Muscle of leg (tissue), 11 donors: ENCODE data around the gene NEK1. TPM values are rescaled to one million over a fixed set of nuclear protein-coding genes. Genes with fewer than 3 reads are reported as not detected.
"Not testable (repeated sequence)": the region's sequence is repeated elsewhere in the genome, so short reads cannot be mapped to it uniquely, and the experiment has no call there.

Experiments
- DNase-seq: peaks from one replicate; pipeline ENCODE4 v3.0.0; 2013
- H3K27ac ChIP-seq: one replicate; pipeline ENCODE4 v1.5.1; 2013; ENCODE audit warnings: mild to moderate bottlenecking, low read length, control low read depth
- H3K27me3 ChIP-seq: one replicate; pipeline ENCODE4 v1.6.1; 2013; ENCODE audit warnings: low read length; ENCODE audit not compliant: control insufficient read depth, insufficient read depth
- H3K36me3 ChIP-seq: one replicate; pipeline ENCODE4 v1.6.1; 2013; ENCODE audit warnings: low read length; ENCODE audit not compliant: control insufficient read depth, insufficient read depth
- H3K4me1 ChIP-seq: one replicate; pipeline ENCODE4 v1.6.1; 2013; ENCODE audit warnings: low read length; ENCODE audit not compliant: control insufficient read depth, insufficient read depth
- H3K4me3 ChIP-seq: one replicate; pipeline ENCODE4 v1.5.1; 2013; ENCODE audit warnings: low read length, control low read depth
- H3K9me3 ChIP-seq: replicated peaks from 2 replicates; pipeline ENCODE4 v1.6.1; 2013; ENCODE audit warnings: low read depth, low read length; ENCODE audit not compliant: control insufficient read depth
- WGBS: methylation state at CpG from one replicate; pipeline ENCODE4 v1.1.5; 2013; ENCODE audit warnings: missing lambda C conversion rate; ENCODE audit not compliant: insufficient coverage; 5-methylcytosine and 5-hydroxymethylcytosine counted together
- polyA plus RNA-seq, 8 donors: library from polyadenylated mRNA; unstranded; fragments of 120-200 nt; gene quantifications; one replicate each; pipeline versions ENCODE4 v1.2.1 to v1.2.3, GENCODE V29; 2013; ENCODE audit warnings: inconsistent platforms in 1 of 8, low replicate concordance in 1 of 8; ENCODE audit not compliant: insufficient read length in 8 of 8, insufficient read depth in 1 of 8
- total RNA-seq: library from RNA; stranded (reverse); fragments of 120-200 nt; gene quantifications from one replicate; pipeline ENCODE4 v1.2.4, GENCODE V29; 2013

NEK1 gene
- total and polyA plus RNA-seq, 9 donors: 9.6 to 14.7 (median 11.8) TPM

- H3K4me1 ChIP-seq: no peaks in the 10 kb centered on the region
- no peaks in the 10 kb centered on the region for H3K27me3 ChIP-seq
- no peak for DNase-seq
- peaks cover 2% of the 10 kb centered on the region for H3K36me3 ChIP-seq
- WGBS: no CpG with 5 or more reads among the region's 2 CpGs
- no peak overlapping the region for H3K27ac ChIP-seq
- H3K4me3 ChIP-seq: no peak overlapping the region
- H3K9me3 ChIP-seq: peaks cover 5% of the 10 kb centered on the region
These were observed 105.5 kb downstream of the NEK1 start for GRCh38 chr4:169506903-169507302.

DNA sequence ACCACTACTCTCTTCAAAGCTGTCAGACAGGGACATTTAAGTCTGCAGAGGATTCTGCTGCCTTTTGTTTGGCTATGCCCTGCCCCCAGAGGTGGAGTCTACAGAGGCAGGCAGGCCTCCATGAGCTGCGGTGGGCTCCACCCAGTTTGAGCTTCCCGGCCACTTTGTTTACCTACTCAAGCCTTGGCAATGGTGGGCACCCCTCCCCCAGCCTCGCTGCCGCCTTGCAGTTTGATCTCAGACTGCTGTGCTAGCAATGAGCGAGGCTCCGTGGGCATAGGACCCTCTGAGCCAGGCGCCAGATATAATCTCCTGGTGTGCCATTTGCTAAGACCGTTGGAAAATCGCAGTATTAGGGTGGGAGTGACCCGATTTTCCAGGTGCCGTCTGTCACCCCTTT is 112.5 kb downstream of the NEK1 start:
- H3K36me3 ChIP-seq, H3K27ac ChIP-seq, DNase-seq, H3K27me3 ChIP-seq, H3K4me1 ChIP-seq, H3K4me3 ChIP-seq: not testable (repeated sequence)
- H3K9me3 ChIP-seq: peaks cover 16% of the 10 kb centered on the region
- 94% methylated on average over 9 of the region's 11 CpGs for WGBS

DNA sequence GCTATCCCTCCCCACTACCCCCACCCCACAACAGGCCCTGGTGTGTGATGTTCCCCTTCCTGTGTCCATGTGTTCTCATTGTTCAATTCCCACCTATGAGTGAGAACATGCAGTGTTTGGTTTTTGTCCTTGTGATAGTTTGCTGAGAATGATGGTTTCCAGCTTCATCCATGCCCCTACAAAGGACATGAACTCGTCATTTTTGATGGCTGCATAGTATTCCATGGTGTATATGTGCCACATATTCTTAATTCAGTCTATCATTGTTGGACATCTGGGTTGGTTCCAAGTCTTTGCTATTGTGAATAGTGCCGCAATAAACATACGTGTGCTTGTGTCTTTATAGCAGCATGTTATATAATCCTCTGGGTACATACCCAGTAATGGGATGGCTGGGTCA is 118.1 kb downstream of the NEK1 start:
- WGBS: no CpG with 5 or more reads among the region's 3 CpGs
- not testable (repeated sequence) for H3K27me3 ChIP-seq, DNase-seq, H3K9me3 ChIP-seq, H3K36me3 ChIP-seq, H3K4me3 ChIP-seq, H3K4me1 ChIP-seq, H3K27ac ChIP-seq

- no CpG with 5 or more reads among the region's 2 CpGs for WGBS
- Histone ChIP-seq H3K4me1 (no peaks in the 10 kb centered on the region), H3K27me3 (no peaks in the 10 kb centered on the region), H3K9me3 (peaks cover 7% of the 10 kb centered on the region), H3K27ac (no peak overlapping the region), H3K36me3 (peaks cover 9% of the 10 kb centered on the region), H3K4me3 (no peak overlapping the region)
- no peak for DNase-seq
These were observed 119.2 kb downstream of the NEK1 start for GRCh38 chr4:169493164-169493524.

GRCh38 chr4:169492436-169493163 is 119.8 kb downstream of the NEK1 start:
- H3K9me3 ChIP-seq: peaks cover 7% of the 10 kb centered on the region
- no peak overlapping the region for H3K4me3 ChIP-seq
- no peaks in the 10 kb centered on the region for H3K4me1 ChIP-seq
- peaks cover 9% of the 10 kb centered on the region for H3K36me3 ChIP-seq
- H3K27me3 ChIP-seq: no peaks in the 10 kb centered on the region
- whole genome bisulfite sequencing: 79% methylated on average over 5 of the region's 10 CpGs
- DNase-seq: peak; percentile 11
- no peak overlapping the region for H3K27ac ChIP-seq

GRCh38 chr4:169491211-169491610 is 121.2 kb downstream of the NEK1 start:
- Histone ChIP-seq H3K4me3 (no peak overlapping the region), H3K27me3 (no peaks in the 10 kb centered on the region), H3K27ac (no peak overlapping the region), H3K4me1 (no peaks in the 10 kb centered on the region), H3K9me3 (peaks cover 7% of the 10 kb centered on the region), H3K36me3 (peaks cover 9% of the 10 kb centered on the region)
- DNase-seq: no peak
- WGBS: no CpG with 5 or more reads among the region's 1 CpG

DNA sequence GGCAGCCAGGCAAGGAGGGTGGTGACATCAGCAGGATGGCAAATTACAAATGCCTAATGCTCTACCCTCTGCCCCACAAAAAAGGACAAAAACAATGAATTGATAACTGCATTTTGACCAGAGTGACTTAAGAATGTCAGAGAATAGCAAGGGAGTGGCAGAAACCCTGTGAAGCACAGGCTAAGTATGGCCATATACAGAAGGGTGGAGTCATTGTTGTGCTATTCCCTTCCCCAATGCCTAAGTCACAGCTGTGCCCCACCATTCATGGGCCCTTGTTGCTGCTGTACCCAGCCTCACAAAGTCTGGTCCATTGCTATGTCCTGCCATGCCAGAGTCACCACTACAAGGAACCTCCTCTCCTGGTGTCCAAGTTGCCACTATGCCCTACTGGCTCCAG is 123.1 kb downstream of the NEK1 start:
- DNase-seq: no peak
- Histone ChIP-seq H3K27ac (no peak overlapping the region), H3K27me3 (no peaks in the 10 kb centered on the region), H3K4me3 (no peak overlapping the region), H3K36me3 (peaks cover 9% of the 10 kb centered on the region), H3K9me3 (peaks cover 7% of the 10 kb centered on the region), H3K4me1 (peaks cover 3% of the 10 kb centered on the region)

- peak; percentile 87 for DNase-seq
- no peak overlapping the region for H3K4me3 ChIP-seq
- 0% methylated on average over 2 of the region's 7 CpGs for WGBS
These were observed 126.3 kb downstream of the NEK1 start for GRCh38 chr4:169485791-169486742.

GRCh38 chr4:169485086-169485485 is 127.3 kb downstream of the NEK1 start:
- Histone ChIP-seq H3K27ac (no peak overlapping the region), H3K4me3 (no peak overlapping the region), H3K9me3 (peaks cover 4% of the 10 kb centered on the region), H3K27me3 (no peaks in the 10 kb centered on the region), H3K36me3 (no peaks in the 10 kb centered on the region), H3K4me1 (peaks cover 3% of the 10 kb centered on the region)
- DNase-seq: no peak

More at GRCh38 chr4:169485791-169486742, 126.3 kb downstream of the NEK1 start:
- peaks cover 4% of the 10 kb centered on the region for H3K9me3 ChIP-seq
- H3K27ac ChIP-seq: peak overlapping the region; percentile 47
- H3K27me3 ChIP-seq: no peaks in the 10 kb centered on the region
- H3K36me3 ChIP-seq: no peaks in the 10 kb centered on the region
- H3K4me1 ChIP-seq: peaks cover 3% of the 10 kb centered on the region

- no peaks in the 10 kb centered on the region for H3K36me3 ChIP-seq
- peak; percentile 61 for DNase-seq
- no CpG with 5 or more reads among the region's 3 CpGs for WGBS
These were observed 127.9 kb downstream of the NEK1 start for GRCh38 chr4:169484485-169484884.

More at GRCh38 chr4:169484485-169484884, 127.9 kb downstream of the NEK1 start:
- Histone ChIP-seq H3K9me3 (peaks cover 4% of the 10 kb centered on the region), H3K27me3 (no peaks in the 10 kb centered on the region), H3K4me3 (no peak overlapping the region), H3K4me1 (peaks cover 3% of the 10 kb centered on the region), H3K27ac (no peak overlapping the region)
